ENCODE measurements around the gene LRRC75A.
"Not testable (repeated sequence)": the region's sequence is repeated elsewhere in the genome, so short reads cannot be mapped to it uniquely, and the experiment has no call there.

LRRC75A gene

DNA sequence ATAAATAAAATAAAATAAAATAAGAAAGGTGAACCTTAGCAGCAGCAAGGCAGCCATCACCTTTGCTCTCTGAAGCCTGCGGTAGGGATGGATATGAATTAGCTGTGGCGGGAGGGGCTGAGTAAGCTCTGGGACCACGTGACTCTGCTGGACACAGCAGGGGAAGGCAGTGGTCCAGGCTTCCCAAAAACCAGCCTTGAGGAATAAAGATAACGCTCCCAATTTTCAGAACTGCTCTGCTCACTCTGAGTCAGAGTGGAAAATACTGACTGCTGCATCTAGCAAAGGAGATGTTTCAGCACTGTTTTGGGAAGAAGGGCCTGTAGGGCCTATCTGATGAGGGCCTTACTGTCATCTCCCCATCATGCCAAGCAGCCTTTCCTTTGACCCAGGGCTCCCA lies 96.1 kb downstream of the LRRC75A start:
- DNase-seq, result not testable (repeated sequence)

DNA sequence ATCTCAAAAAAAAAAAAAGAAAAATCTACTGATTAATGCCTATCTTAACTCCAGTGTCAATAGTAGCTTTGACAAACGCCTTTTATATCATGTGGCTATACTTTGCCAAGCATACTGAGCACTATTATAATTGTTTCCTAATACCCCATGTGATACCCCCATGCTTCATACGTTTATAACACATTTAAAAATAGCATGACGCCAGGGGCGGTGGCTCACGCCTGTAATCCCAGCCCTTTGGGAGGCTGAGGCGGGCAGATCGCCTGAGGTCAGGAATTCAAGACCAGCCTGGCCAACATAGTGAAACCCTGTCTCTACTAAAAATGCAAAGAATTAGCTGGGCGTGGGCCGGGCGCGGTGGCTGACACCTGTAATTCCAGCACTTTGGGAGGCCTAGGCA lies 99.5 kb downstream of the LRRC75A start:
- DNase-seq, result not testable (repeated sequence)
